HG03342 (cell line): ENCODE data around the gene PDE5A.

ENCODE experiments used
- ATAC-seq: cut with Tn5 transposase; IDR thresholded peaks from one replicate; pipeline ENCODE4 v1.9.1; 2021; ENCODE audit warnings: mild to moderate bottlenecking, moderate library complexity; ENCODE audit not compliant: unreplicated experiment

Gene PDE5A

DNA sequence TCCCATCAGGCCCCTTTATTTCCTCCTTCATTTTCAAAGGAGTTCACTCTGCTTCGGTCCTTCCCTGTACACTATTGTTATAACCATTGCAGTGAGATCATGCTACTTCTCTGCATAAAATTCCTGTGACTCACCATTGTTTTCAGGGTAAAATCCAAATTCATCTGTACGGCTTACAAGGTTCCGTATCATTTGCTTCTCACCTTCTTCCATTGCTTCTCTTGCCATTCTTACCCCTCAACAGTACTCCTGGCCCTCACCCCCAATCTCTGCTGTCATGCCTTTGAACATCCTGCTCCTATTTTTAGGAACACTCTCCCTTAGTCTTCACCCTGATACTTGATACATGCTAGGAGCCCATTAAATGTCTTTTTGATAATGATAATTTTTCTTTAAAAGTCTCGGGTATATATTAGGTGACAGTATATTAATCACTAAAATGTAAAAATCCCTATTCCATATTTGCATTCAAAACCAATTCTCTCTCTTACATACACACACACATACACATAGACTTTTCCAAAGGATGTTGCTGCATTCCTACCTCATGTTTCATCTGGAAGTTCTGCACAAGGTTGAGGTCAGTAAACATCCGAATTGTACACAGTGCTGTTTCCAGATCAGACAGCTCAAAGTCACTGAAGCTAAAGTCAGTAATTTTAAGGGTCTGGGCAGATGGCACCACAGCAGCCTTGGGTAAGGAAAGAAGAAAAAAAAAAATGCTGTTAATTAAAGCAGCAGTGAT is 103.4 kb downstream of the PDE5A start:
- ATAC-seq, result no peak

DNA sequence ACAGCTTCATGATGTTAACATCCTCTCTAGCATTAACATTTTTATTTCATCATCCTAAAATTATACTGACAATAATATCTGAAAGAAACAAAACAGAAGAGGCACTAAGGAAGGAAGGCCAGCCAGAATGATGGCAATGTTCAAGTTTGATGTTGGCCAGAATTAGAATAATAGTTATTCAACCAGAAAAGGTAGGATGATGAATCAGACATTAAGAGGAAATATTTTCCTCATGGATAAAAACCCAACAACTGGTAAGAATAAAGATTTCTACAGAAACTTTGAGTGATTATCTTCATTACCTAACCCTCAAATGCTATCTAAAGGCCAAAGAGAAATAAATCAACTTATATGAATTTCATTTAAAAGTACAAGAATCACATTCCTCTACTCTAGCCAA is 105.2 kb downstream of the PDE5A start:
- ATAC-seq, result no peak

DNA sequence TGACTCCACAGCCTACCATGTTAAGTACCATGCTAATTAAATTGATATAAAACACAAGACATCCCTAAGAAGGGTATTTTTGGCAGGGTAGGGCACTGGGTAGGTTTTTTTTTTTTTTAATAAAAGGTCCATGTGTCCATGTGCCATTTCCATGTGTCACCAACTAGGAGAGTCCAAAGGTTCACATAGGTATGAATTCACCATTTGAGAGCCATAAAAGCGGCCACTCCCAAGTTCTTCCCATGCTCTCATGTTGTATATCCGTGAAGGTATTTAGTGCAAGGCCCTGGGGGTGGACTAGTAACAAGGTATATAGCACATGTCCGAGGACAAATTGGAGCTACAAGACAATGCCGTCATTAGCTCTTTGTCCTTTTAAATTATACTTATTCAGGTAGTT is 107.3 kb downstream of the PDE5A start:
- no peak for ATAC-seq

DNA sequence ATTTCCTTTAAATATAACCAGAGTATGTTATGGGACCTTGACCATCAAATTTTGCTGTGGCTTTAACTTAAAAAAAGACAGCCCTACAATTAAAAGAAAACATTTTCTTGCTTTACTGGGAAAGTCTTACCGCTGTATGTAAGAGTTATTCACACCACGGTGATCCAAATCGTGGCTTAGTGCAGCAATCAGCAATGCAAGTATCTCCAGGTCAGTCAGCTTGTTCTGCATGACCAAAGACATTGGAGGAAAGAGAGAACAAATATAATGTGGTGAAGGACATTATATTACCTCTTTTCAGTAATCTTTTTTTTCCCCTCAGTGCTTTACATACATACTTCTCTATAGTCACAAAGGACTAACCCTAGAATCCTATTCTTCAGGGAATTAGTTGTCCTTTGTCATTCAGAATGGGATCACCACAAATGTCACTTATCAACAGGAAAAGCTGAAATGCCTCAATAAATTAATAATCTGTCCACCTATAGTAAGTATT is 109.6 kb downstream of the PDE5A start:
- ATAC-seq, result no peak

DNA sequence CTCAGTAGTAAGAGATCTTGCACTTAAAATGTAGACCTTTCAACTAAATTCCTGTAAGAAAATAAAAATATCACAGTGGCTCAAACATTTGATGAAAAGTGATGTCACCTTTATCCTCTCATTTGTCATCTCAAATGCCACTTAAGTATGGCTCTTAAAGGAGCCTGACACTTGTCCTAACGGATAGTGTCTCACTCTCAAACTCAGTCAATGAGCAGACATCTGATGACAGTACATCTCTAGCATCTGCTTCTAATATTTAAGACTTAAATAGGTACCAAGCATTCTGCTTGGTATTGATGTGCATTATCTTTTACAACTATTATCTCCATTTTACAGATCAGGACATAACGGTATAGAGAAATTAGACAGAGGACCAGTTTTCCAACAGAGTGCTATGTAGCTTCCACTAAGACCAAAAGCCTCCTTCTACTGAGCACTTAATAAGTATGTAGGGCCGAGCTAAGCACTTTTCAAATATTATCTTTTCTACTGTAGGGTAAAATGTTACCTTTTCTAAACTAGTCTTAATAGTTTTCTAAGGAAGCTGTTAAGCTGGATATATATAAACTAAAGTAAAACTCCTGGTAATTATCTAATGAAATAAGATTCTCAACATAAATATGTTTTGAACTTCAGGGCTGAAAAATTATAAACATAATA is 110.2 kb downstream of the PDE5A start:
- ATAC-seq, result no peak

DNA sequence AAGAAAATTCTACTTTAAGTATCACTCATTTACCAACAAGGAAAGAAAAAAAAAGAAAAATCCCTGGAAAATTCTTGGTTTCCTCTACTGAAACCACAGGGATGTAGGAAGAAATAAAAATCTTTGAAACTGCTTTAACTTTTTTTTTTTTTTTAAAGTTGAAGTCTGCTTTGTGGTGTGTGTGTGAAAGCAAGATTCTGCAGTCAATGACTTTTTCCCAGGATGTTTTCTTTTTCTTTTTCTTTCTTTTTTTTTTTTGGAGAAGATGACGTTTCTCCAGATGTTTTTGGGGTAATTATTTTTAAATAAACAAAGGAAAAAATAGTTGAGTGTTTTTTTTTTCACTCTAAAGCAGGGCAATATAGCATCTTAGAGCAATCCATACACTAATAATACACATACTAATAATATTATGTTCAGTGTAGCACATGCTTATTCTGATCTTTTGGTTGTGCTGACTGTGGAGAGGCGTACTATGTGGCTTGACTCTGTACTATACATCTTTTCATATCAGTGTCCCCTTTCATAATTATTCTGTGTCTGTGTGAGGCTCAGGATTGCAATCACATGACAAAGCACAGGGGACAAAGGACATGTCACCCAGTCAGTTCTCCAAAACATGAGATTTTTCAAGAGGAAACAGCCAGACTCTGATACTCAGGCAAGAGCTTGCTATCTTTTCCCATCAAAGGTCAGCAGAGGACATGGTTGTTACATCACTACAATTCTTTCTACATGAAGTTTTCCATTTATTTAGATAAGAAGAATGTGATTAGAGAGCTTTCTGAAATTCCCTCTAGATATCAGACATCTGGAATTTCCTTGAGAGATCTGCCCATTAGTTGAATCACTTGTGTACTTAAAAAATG is 111.0 kb downstream of the PDE5A start:
- no peak for ATAC-seq

DNA sequence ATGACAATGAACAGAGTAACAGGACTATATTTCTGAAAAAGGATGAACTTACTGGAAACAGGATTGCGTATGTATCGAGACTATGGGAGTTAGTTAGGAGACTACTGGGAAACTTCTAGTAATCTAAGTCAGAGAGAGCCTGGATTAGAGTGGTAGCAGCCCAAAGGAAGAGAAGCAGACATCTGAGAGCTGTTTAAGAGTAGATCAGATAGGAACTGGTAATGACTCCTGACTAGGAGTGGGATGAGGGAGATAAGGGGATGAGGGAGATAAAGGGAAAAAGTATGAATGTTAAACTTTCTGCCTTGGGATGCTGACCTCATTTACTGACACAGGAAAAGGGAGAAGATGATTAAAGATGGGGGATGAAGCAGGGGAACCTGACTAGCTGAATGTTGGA is 116.2 kb downstream of the PDE5A start:
- ATAC-seq, result no peak

DNA sequence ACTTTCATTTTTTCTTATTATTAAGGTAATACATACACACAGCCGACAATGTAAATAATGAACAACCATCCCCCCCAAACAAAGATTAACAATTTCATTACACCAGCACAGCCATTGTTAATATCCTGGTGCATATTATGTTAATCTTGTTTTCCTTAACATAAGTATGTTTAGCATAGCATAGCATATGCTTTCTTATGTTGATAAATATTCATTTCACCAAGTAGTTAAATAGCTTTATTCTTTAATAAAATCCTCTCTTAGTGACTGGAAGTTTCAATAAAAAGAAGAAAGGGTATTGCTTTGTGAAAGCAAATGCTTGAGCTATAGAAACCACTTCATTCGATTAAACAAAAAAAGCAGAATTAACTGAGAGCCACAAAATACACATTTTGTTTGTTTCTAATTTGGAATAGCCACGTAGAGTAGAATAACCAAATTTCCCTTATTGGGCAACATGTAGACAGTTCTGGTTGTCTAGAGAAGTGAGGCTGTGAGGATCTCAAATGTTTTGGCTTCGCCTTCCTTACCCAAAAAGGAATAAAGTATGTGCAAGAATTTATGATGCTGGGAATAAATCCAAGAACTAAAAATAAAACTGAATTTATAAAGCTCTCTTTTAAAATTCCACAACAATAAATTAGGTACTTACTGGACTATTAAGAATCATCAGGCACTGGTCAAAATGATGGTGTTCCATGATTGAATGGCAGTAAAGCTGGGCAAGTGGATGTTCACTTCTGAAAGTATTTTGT is 118.0 kb downstream of the PDE5A start:
- ATAC-seq, result no peak

DNA sequence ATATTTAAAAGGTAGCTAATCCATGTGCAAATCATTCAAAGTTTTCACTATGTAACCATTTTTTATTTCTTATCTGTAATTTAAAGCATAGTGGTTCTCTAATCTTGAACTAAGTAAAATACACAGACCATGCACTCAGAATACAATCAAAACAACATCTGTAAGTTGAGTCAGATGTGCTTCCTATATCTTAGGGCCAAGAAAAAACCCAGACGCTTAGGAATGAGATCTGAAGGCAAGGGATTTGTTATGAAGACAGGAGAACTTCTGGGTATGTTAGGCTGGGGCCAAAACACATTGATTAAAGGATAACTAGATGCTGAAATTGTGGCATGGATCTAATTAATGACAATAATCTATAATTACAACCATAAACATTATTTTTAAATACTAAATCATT is 120.3 kb downstream of the PDE5A start:
- ATAC-seq, result no peak

DNA sequence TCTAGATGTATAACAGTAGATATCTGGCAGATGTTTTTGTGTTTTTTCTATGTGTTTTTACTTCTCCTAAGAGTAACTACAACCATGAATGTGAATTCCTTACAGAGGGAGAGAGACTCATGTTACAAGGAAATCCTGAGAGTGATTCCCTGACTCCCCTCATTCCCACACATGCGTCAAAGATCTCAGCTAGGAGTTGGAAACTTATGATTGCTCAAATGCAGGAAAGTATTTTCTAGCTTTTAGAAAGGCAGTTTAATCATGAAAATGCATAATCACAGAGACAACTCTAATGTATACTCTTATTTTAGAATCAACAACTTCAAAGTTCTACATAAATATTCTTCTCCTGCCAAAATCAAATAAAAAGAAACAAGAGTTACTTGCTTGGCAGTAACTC is 121.8 kb downstream of the PDE5A start:
- no peak for ATAC-seq

DNA sequence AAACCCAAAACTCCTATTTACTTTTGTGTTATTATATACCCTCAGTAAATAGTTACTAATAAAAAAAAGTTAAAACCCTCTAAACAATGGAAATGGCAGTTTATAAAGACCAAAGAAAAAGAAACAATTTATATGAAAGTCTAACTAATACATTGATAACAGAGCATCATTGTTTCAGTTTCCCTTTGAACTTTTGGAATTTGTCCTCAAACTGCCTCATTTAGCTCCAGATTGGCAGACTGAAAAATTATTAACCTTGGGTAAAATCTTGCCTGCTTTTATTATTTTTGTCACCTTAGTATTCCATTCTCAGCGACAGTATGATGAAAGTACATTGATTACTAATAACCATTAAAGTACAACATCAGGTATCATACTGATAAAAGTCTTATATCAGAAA is 124.0 kb downstream of the PDE5A start:
- ATAC-seq, result no peak

DNA sequence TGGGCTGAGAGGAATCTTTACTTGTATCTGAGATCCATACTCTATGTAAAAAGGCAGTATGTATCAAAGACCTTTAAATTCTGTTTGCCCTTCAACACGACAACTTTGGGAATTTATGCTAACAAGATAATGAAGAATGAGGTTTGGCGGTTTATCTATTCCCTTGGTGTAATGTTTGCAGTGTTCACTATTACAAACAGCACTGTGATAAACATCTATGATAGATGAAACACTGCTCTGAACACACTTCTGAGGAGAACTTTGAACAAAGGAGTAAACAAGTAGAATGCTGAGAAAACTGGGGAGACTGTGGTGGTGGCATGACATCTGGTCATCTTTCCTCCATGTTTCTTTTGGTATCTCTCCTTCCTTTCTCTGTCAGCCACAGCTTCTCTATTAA is 126.9 kb downstream of the PDE5A start:
- no peak for ATAC-seq

DNA sequence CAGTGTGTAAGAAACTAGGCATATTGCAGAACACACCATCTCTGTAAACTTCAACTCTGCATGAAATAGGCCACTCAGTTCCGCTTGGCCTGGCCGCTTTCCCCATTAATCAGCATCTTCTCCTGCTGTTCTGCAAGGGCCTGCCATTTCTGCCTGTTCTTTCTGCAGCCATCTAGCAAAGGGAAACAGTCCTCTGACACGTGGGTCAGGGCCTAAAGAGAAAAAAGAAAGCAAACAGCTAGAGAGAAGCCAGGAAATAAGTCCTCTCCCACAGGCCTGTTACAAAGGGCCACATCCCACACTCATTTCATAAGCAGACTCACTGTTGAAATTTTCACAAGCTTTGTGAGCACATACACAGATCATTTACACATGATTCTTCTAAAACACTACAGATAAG is 130.1 kb downstream of the PDE5A start:
- no peak for ATAC-seq

DNA sequence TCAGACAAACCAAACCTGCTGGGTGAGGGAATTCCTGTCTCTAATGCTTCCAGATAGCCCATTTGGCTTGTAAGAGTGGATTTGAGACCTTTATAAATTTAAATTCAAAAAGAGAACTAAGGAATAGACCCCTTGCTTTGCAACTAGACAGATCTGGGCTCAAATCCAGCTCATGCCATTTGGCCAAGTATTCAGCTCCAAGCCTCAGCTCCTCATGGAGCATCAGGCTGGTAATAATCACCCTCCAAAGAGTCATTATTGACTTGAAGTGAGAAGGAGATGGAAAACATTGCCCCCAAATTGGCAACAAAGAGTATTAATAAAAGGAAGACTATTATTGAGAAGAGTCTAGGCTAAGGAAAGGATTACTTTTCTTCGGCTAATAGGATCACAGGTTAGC is 134.7 kb downstream of the PDE5A start:
- ATAC-seq, result no peak

DNA sequence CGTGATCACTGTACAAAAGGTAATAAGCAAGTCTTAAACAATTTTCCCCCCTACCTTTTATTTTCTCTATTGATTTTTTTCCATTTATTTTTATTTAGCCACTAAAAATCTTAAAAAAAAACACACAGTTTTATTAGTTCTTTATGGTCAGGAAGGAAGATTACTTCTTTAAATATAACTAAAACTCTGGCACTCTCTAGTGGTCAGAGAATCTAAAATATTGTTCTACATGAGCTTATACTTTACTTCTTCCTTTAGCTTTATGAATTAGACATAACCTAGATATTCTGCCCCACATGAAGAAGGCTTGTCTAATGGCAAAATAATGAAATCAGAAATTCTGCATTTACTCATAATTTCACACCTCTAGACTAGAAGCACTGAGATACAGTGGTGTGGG is 135.2 kb downstream of the PDE5A start:
- no peak for ATAC-seq

DNA sequence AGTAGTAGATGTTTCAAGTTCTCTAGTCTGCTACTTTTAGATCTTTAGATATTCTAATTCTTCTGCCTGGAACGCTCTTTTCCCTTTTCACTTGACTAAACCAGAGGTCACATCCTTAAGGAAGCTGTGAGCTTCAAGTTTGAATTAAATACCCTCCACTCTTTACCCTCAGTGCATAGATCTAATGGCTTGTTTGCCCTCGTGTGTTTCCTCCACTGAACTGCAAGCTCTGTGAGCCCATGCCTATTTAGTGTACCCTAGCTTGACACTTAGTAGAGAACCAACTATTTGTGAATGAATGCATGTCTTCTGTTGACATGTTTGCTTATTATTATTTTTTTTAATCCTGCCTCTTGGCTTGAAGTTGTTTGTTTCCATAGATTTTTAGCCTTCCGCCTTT is 138.3 kb downstream of the PDE5A start:
- no peak for ATAC-seq

DNA sequence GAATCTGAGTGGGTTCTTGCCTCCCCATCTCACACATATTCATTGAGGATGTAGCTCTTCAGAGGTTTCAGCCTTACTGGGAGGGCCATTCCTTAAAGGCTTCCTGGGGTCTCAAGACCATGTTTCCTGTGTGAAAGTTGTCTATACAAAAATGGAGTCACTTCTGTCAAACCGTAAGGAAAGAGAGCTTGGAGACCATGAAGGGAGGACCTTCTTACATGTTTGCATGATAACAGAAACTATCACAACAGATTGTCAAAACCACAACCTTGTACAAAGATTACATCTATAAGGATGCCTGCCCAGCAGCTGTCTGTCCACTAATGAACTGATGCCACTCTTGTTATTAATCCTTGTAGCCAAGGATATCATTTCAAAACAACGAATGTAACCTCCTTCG is 139.3 kb downstream of the PDE5A start:
- ATAC-seq, result no peak

DNA sequence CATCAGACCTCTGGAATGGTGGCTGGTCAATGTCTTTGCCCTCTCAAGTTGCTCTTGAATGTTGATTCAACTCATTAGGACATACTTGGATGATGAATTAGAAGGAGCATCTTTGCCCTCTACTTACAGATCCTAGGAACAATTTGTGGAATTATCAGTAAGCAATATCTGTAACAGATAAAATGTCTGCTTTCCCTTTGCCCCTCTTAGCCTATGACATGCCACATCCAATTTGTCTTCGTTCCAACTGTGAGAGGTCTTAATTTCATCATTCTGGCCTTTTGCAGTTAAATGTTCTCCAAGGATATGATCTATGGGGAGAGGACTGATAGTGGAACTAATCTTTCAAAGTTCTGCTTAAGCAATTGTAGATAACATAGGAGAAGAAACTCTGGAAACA is 148.3 kb downstream of the PDE5A start:
- ATAC-seq, result no peak

DNA sequence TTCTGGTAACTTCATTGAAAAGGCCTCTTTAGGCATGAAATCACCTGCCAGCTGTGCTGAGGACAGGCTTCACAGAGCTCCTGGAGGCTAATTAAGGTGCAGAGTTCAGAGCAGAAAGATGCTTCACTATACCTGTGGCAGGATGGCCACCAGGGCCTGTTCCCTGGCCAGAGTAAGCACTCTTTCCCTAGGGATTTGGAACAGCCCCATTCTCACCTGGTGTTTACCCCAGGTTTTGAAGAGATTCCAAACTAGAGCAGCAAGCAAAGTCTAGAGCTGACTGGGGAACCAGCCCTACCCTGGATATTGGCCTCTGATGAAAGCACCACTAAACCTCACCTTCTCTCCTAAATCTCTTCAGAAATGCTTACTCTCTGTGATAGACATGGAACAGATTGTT is 148.8 kb downstream of the PDE5A start:
- no peak for ATAC-seq

DNA sequence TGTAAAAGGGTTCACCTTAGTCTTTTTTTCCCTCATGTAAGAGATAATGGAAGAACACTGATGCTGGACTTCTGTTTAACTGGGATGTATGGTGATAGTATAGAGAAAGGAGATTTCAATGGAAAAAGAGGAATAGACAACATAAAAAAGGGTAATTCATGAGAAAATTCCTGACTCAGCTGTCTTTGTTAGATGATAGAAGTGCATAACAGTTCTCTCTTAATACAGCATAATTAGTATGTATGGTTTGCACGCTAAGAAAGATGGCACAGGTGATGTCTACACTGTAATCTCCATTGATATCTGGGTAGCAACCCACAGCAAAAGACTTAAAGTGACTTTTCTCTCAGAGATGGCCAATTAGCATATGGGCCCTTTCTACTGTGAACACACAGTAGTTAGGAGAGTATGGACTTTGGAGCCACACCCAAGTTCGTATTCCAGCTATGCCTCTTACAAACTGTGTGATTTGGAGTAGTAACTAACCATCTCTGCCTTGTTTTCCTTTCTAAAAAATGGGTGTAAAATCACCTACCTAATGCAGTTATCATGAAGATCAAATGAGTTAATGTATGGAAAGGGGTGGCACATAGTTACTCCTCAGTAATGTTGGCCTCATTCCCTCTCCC is 149.3 kb downstream of the PDE5A start:
- no peak for ATAC-seq
